ENCODE results near the gene CLEC6A. TPM values are rescaled to one million over a fixed set of nuclear protein-coding genes. Genes with fewer than 3 reads are reported as not detected.

CLEC6A gene
- total RNA-seq, 2 experiments from 2014 or later: not detected

- ATAC-seq (ENCODE audit: poor library complexity): no peak
- TF ChIP-seq CTCF (IDR thresholded peaks at IDR 0.05): no peak
- CTCF ChIA-PET: no interaction called here
Observed at GRCh38 chr12:8452036-8452435, 3.7 kb upstream of the CLEC6A start.

GRCh38 chr12:8453021-8453513 is 2.7 kb upstream of the CLEC6A start:
- ATAC-seq (ENCODE audit: poor library complexity) (no peak), DNase-seq (peak in 3 of 14 experiments; percentile 13 to 59 (median 45))
- no peaks in the 10 kb centered on the region for H3K4me1 ChIP-seq (ENCODE audit: insufficient read depth, low read length)

More at GRCh38 chr12:8452036-8452435, 3.7 kb upstream of the CLEC6A start:
- no peaks in the 10 kb centered on the region for H3K36me3 ChIP-seq (ENCODE audit: insufficient read depth, low read length)
- Mint-ChIP-seq H3K27me3 (peaks cover 19% of the 10 kb centered on the region), H3K4me1 (ENCODE audit: low read depth) (no peaks in the 10 kb centered on the region), H3K27ac (no peak overlapping the region), H3K4me3 (no peak overlapping the region), H3K9me3 (no peaks in the 10 kb centered on the region), H3K36me3 (ENCODE audit: low read depth) (no peaks in the 10 kb centered on the region)
- intact Hi-C loops (cut with DNase I, micrococcal nuclease): no loop called here
- H3K9me3 ChIP-seq (ENCODE audit: control insufficient read depth in 1 of 2, insufficient read depth in 1 of 2, low read length in 2 of 2): no peaks in the 10 kb centered on the region
- POLR2A ChIA-PET: no interaction called here
- DNase-seq: no peak
- no peaks in the 10 kb centered on the region for H3K4me1 ChIP-seq (ENCODE audit: insufficient read depth, low read length)
- no peak overlapping the region for H3K27ac ChIP-seq (ENCODE audit: low read depth in 1 of 2, low read length in 2 of 2)
- H3K4me3 ChIP-seq (ENCODE audit: low read length): no peak overlapping the region
- peaks cover 0 to 4% of the 10 kb centered on the region in 2 experiments for H3K27me3 ChIP-seq (ENCODE audit: control insufficient read depth in 1 of 2, insufficient read depth in 2 of 2, low read length in 2 of 2)

GRCh38 chr12:8453796-8454195 is 2.0 kb upstream of the CLEC6A start:
- peaks cover 30% of the 10 kb centered on the region for H3K27me3 Mint-ChIP-seq
- Histone ChIP-seq H3K27me3 (ENCODE audit: control insufficient read depth in 1 of 2, insufficient read depth in 2 of 2, low read length in 2 of 2) (peaks cover 0 to 4% of the 10 kb centered on the region in 2 experiments), H3K4me3 (ENCODE audit: low read length) (no peak overlapping the region), H3K27ac (ENCODE audit: low read depth in 1 of 2, low read length in 2 of 2) (no peak overlapping the region), H3K4me1 (ENCODE audit: insufficient read depth, low read length) (no peaks in the 10 kb centered on the region), H3K36me3 (ENCODE audit: insufficient read depth, low read length) (no peaks in the 10 kb centered on the region), H3K9me3 (ENCODE audit: control insufficient read depth in 1 of 2, insufficient read depth in 1 of 2, low read length in 2 of 2) (no peaks in the 10 kb centered on the region)
- ChIA-PET CTCF (no interaction called here), POLR2A (interaction anchor here (0.5 kb wide), 1 partner anchor 292 kb away, joined by 3 read pairs; no protein-coding TSS in a partner anchor)
- intact Hi-C loops (cut with DNase I, micrococcal nuclease): no loop called here
- no peak for TF ChIP-seq CTCF (IDR thresholded peaks at IDR 0.05)
- no peak for ATAC-seq (ENCODE audit: poor library complexity)
- H3K27ac Mint-ChIP-seq: no peak overlapping the region
- no peaks in the 10 kb centered on the region for H3K4me1 Mint-ChIP-seq (ENCODE audit: low read depth)
- H3K9me3 Mint-ChIP-seq: no peaks in the 10 kb centered on the region
- no peaks in the 10 kb centered on the region for H3K36me3 Mint-ChIP-seq (ENCODE audit: low read depth)
- no peak overlapping the region for H3K4me3 Mint-ChIP-seq
- no peak for DNase-seq

More at GRCh38 chr12:8453021-8453513, 2.7 kb upstream of the CLEC6A start:
- no peaks in the 10 kb centered on the region for H3K9me3 ChIP-seq (ENCODE audit: control insufficient read depth in 1 of 2, insufficient read depth in 1 of 2, low read length in 2 of 2)
- no peaks in the 10 kb centered on the region for H3K4me1 Mint-ChIP-seq (ENCODE audit: low read depth)
- H3K4me3 Mint-ChIP-seq: no peak overlapping the region
- H3K36me3 ChIP-seq (ENCODE audit: insufficient read depth, low read length): no peaks in the 10 kb centered on the region
- H3K27me3 ChIP-seq (ENCODE audit: control insufficient read depth in 1 of 2, insufficient read depth in 2 of 2, low read length in 2 of 2): peaks cover 0 to 4% of the 10 kb centered on the region in 2 experiments
- H3K27ac Mint-ChIP-seq: no peak overlapping the region
- H3K9me3 Mint-ChIP-seq: no peaks in the 10 kb centered on the region
- peaks cover 29% of the 10 kb centered on the region for H3K27me3 Mint-ChIP-seq
- H3K36me3 Mint-ChIP-seq (ENCODE audit: low read depth): no peaks in the 10 kb centered on the region
- POLR2A ChIA-PET: no interaction called here
- no peak overlapping the region for H3K27ac ChIP-seq (ENCODE audit: low read depth in 1 of 2, low read length in 2 of 2)
- H3K4me3 ChIP-seq (ENCODE audit: low read length): no peak overlapping the region
- TF ChIP-seq CTCF (IDR thresholded peaks at IDR 0.05): no peak
- intact Hi-C loops (cut with DNase I, micrococcal nuclease): no loop called here
- CTCF ChIA-PET: no interaction called here
